Activated CD4-positive, alpha-beta T cell treated with anti-CD3 and anti-CD28 coated beads for 4 hours (primary cell): Measurements from ENCODE around the gene SLC7A5.
"Not testable (repeated sequence)": the region's sequence is repeated elsewhere in the genome, so short reads cannot be mapped to it uniquely, and the experiment has no call there.

Experiments
- DNase-seq, 2 donors: peaks; one replicate each; pipeline ENCODE4 v3.0.0-alpha.2; 2020

SLC7A5 gene

DNA sequence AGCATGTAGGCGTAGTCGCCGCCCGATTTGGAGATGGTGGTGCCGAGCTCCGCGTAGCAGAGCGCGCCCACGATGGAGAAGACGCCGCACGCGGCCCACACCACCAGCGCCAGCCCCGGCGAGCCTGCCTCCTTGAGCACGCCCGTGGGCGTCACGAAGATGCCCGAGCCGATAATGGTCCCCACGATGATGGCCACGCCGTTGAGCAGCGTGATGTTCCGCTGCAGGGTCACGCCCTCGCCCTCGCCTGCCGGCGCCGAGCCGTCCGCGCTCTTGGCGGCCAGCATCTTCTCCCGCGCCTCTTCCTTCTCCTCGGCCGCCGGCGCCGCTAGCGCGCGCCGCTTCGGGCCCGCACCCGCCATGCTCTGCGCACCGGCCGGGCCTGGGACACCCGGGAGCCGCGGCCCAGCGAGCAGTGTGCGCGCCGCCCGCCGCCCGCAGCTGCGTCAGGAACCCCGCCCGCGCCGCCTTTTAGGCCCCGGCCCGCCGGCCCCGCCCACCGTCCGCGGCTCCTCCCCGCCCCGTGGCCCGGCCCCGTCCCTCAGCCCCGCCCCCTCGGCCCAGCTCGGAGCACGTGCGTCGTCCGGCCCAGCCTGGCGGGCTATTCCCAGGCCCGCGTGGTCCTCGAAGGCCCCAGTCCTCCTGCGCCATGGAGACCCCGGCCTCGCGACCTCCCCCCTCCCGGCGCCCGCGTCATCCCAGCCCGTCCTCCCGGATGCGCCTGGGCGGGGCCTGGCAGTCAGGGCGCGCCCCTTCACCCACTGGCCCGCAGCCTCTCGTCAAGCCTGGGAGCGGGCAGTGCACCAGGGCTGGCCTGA lies at the start of gene SLC7A5:
SLC7A5 (minus strand) TSS at position 447 of the 818 bp plus-strand sequence; CDS start at position 362, 85 bp downstream.
- DNase-seq: peak; percentile 90 to 93

DNA sequence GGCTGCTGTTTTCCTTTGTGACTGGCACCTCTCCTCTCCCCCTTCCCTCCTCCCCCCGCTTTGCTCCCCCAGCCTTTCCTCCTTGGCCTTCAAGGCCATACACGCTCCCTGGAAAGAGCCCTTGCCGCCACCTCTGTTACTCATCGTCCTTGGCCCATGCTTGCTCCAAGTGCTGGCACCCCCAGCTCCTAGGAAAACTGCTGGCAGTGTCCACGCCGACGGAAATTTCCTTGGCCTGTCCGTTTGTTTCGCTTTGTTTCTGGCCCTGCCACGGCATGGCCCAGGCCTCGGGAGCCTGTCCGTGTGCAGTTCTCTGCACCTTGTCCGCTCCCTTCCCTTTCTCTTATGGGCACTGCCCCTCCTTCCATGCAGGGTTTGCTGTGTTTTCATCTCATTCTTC lies 49.0 kb upstream of the SLC7A5 start:
- no peak for DNase-seq

DNA sequence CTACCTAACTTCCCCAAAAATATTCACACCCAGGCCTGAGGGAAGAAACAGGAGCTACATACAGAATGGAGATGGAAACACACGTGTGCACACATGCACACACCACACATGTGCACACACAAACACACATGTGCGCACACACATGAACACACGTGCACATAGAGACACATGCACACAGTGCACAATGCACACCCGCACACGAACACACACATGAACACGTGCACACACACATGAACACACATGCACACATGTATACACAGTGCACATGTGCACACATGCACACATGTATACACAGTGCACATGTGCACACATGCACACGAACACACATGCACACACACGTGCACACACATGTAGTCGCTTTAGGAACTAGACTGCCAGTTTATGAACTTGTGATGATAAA lies 48.2 kb upstream of the SLC7A5 start:
- no peak for DNase-seq

DNA sequence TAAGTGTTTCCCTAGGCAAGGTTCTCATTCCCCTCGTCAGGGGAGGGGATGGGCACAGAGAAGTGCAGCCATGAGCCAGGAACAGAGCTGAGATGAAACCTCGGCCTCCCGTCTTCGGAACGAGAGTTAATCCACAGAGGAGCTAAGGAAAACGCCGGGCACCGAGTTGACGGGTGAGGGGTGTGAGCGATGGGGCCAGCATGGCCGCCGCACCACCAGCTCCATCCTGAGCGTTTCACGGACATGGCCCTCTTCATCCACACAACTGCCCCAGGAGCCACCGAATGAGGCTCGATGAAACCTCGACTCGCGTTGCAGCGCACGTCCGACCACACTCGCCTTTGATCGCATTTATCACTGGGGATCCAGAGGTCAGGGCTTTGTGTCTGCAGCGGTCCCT lies 45.5 kb upstream of the SLC7A5 start:
- DNase-seq: no peak

DNA sequence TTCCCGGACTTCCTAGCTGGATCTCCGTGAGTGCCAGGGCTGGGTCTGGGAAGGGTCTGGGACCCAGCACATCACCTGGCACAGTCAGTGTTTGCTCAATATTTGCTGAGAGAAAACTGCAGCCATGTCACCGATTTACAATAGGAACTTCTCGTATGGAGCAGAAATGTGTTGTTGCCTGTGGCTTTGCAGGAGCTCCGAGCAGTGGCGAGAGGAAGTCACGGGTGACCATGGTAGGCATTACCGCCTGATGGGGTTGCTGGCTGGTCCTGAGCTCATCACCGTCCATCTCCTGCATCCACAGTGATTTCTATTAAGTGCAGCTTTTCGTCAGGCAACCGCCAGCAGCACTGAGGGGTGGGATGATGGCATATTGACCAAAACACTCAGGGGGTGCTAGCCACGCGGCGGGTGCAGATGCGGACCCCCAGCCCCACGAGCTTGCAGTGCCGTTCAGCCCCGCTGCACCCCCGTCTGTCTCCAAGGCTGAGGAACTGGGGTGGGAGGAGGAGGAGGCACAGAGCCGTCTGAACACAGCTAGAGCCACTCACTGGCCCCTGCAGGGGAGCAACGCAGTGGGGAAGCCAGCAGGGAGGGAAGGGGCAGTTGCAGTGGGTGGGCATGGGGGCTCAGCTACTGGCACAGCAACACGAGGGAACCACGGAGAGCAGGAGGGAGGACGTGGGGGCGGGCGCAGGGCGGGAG lies 44.9 kb upstream of the SLC7A5 start:
- DNase-seq: not testable (repeated sequence)

DNA sequence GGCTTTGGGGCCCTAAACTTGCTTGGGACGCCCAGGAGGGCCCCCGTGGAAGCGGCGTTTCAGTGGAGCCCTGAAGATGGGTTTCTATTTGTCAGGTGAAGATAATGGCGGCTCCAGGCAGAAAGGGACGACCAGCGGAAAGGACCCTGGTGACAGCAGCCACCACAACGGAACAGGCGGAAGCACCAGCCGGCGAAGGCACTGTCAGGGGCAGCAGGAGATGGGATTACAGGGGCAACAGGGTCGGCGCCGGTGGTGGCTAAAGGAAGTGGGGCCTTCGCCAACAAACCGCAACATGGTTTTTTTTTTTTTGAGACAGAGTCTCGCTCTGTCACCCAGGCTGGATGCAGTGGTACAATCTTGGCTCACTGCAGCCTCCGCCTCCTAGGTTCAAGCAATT lies 43.4 kb upstream of the SLC7A5 start:
- DNase-seq: not testable (repeated sequence)

DNA sequence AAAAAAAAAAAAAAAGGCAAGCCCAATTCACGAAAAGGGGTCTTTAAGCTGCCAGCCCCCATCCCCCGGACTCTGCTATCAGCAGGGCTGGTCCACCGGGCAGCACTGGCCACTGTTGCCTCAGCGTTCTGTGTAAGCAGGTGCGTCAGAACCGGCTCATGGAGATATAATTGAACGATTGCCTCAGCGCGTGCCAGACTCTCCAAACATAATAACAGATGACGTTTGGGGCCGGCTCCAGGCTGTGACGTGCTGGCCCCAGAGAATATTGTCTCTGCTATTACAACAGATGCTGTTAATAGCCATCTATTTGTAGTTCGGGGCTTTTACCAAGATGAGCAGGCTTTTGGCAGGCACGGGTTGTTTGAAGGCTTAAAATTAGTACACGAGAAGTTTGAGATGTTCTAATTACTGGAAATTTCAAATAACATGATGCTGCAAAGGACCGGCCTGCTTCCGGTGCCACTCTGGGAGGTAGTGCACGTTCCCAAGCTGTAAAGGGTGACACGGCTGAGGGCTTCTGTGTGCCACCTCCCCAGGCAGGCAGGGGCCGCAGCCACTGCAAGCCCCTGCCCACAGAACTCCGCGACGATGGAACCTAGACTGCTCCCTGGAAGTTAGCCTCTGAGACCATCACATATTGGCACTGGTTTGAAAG lies 41.9 kb upstream of the SLC7A5 start:
- not testable (repeated sequence) for DNase-seq

DNA sequence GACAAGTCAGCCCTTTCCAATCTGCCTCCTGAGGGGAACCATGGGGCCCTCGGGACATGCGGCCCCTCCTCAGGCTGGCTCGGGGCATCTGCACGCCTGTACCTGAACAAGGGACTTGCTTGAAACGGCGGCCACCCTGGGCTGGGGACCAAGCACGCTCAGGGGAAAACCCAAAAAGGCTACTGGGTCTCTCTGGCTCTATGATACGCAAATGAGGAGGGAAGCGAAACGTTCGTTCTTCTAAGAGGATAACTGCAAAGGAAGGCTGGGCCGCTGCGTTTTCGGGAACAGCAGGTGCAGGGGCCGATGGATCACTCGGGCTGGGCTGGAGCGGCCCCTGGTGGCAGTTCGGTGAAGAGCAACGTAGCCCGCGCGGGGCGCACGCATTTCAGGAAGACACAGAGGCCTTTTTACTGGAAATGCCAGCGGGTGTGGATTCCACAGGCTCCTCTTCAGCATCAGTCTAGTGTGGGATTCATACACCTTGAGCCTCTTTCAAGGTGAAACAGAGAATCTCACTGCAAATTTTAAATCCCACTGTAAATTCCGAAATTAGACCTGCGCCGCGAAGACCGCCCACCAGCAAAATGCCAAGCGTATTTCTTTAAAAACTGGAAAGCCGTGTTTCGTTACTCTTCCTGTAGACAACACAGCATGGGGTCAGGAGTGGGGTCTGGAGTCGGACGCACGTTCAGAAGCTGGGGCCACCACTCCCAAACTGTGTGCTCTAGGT lies 40.1 kb upstream of the SLC7A5 start:
- peak; percentile 82 to 89 for DNase-seq

DNA sequence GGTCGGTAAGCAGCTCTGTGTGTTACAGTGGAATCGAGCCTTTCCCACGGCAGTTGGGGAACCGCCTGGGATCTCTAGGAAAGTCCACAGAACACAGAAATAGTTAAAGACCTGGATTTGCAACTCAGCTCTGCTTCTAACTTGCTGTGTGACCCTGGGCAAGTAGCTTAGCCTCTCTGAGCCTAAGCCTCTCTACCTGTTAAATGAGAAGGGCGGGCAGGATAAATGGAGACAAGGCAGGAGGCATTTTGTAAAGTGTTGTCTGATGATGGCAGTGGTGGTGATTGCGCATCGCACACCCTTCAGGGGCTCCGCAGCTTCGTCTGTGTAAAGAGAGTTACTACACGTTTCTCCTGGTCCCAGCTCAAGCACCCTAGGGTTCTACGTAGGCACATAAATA lies 38.8 kb upstream of the SLC7A5 start:
- not testable (repeated sequence) for DNase-seq

DNA sequence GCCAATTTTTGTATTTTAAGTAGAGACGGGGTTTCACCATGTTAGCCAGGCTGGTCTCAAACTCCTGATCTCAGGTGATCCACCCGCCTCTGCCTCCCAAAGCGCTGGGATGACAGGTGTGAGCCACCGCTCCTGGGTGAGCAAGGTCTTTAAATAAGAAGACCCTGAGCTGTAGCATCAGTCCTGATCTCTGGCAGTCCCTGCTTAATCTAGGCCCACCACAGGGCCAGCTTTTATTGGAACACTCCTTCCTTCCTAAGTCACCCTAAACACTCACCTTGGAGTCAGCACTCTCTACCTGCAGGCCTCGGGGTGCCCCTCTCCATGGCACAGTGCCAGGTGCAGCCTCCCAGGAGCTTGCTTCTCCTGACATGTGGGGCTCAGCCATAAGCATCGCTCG lies 36.2 kb upstream of the SLC7A5 start:
- DNase-seq: not testable (repeated sequence)

DNA sequence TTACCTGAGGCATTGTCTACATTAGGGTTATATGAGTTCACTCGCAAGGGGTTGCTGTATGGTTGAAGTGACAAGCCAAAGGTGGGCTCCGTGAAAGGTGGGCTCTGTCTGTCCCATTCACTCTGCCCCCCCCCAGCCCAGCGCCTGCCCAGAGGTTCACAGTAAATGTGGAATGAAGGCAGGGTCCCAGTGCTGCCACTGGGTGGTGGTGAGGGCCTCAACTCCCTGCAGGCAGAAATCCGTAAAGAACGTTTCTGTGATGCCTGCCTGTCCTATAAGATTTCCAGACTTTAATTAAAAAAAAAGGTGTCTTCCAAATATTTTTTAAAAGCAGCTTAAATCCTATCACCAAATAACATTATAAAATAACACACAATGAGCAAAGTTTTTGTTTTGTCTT lies 35.7 kb upstream of the SLC7A5 start:
- DNase-seq: not testable (repeated sequence)

DNA sequence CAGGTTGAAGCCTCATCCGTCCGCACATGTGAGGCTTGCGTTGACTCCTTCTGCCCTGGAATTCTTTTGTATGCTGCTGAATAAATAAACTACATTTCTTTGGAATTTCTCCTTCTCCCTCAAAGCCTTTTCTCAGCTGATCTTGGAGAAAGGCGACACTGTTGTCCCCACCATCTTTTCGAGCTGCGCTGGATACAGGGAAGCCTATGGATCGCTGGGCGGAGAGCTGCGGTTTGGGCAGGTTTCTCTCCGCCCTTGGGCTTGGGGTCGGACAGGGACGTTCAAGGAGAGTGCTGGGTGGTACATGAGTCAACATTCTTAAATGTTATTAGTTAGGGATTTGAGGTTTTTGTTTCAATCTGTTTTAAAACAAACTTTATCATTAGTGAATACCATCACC lies 31.2 kb upstream of the SLC7A5 start:
- DNase-seq: not testable (repeated sequence)

DNA sequence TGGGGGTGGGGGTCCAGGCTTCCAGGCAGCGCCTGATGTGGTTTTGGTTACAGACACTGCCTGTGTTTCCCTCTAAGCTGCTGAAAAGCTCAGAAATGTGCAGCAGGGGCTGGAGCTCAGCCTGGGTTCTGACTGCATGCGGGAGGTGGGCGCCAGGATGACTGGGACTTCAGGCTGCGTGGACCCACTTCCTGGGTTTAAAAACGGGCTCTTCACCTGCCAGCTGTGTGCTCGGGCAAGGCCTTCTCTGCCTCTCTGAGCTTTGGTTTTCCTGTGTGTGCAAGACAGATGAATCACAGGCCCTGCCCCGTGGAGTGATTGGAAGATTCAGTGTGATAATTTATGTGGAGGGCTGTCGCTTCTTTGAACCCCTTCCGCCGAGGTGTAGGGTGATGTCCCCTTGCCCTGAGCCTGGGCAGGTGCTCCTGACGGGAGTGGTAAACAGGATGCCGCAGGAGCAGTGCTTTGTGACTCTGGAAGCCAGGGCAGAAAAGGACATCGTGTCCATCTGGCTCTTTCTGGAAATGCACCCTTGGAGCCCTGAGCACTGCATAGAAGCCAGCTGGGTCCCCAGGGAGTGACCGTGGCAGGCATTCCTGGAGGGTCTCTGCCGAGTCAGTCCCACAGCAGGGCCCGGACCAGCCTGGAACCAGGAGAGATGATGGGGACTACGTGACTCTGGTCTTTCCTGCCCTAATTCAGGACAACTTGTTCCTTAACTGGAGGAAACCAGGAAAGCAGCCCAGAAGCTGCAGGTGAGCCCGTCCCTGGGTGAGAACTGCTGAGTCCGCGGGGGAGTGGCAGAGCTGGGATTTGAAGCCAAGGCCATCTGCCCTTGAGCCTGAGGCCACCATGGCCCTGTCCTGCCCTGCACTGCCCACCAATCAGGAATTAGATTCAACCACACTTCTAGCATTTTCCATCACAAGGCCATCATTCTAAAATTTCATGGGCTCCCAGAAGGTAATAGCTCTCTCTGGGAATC lies 28.5 kb upstream of the SLC7A5 start:
- DNase-seq: peak; percentile 60 to 63

DNA sequence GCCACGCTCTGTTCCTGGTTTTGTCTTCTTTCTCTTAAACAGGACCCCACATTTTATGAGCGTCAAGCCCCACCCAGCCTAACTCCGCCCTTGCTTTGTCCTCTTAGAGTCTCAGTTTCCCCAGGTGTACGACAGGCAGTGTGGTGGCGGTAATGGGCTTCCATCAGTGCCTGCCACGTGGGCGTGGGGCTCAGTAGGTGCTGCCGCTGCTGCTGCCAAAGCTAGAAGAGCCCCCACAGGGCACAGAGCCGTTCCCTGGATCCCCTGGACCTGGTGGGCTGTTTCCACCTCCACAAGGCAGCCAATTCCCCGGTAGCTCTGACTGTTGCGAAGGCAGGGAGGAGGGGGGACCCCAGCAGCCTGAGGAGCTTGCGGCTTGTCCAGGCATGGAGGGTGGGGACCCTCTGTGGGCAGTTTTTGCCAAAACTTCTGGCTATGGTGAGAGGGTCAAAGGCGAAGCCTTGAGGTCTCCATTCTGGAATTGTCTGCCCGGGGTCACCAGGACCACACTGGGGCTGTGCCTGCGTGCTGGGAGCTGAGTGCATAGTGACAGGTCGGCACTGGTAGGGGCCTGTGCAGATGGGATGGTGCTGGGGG lies 27.7 kb upstream of the SLC7A5 start:
- not testable (repeated sequence) for DNase-seq

DNA sequence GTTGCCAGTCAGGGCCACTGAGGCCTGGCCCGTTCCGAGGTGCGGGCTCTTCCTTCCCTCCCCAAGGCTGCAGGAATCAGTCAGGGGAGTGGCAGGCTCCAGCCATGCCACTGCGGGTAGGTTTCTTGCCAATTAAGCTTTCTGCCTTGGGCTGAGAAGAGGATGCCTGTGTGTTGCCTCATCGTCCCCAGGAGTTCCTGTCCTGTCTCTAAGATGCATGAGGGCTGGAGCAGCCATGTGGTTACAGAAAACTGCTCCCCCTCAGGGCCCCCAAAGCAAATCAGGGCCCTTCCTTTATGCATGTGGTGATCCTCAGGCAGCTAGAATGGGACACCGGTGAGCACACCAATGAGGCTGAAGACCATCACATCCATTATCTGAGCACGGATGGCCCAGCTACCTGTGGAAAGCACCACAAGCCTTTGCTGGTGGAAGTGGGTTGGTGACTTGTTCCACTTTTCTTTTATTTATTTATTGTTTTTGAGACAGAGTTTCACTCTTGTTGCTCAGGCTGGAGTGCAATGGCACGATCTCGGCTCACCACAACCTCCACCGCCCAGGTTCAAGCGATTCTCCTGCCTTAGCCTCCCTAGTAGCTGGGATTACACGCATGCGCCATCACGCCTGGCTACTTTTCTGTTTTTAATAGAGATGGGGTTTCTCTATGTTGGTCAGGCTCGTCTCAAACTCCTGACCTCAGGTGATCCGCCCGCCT lies 27.0 kb upstream of the SLC7A5 start:
- peak in 1 of 2 donors; percentile 18 for DNase-seq

DNA sequence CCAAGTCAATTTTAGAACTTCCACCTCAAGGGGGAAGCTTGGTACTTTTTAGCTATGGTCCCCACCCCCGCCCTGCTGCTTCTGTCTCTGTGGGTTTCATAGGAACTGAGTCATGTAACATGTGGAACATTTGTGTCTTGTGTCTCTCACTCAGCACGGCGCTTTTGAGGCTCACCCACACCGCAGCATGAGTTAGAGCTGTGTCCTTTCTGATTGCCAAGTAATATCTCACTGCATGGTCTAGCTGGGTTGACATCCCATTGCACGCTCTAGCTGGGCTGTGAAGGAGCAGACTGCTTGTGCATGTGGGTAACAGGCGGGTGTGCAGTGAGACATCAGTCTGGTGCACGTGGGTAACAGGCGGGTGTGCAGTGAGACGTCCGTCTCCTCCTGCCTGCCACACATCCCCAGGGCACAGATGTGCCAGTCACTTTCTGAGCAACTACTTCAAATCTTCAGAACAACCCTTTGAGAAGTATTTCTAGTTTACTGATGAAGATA lies 26.4 kb upstream of the SLC7A5 start:
- DNase-seq: peak; percentile 80 to 86

DNA sequence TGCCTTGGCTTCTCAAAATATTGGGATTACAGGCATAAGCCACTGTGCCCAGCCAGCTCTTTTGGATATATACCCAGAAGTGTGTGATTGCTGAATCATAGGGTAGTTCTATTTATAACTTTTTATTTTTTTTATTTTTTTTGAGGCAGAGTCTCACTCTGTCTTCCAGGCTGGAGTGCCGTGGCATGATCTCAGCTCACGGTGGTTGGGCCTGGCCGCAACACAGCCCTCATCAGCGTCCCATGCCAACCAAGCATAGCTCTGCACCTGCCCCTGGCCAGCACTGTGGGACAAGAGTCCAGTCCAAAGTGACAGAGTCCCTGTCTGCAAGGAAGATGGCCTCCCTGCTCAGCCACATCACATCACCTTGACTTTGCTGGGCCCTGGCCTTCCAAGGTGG lies 24.7 kb upstream of the SLC7A5 start:
- DNase-seq: not testable (repeated sequence)

DNA sequence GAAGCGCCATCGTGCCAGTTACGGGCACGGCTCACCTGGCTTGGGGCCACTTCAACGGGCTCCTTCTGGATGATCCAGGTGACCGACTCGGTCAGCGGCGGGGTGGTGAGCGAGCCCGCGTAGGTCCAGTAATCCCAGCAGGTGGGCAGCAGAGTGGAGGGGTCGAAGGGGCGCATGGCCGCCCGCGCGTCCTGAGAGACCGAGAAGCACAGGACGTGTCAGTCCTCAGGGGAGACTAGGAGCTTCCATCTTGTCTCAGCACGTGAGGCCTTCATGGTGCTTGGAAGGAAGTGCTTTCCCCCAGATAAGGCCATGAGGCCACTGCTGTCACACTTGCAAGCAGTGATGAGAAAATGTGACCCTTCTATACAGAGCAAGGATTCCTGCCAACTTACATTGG lies 22.5 kb upstream of the SLC7A5 start:
- no peak for DNase-seq

DNA sequence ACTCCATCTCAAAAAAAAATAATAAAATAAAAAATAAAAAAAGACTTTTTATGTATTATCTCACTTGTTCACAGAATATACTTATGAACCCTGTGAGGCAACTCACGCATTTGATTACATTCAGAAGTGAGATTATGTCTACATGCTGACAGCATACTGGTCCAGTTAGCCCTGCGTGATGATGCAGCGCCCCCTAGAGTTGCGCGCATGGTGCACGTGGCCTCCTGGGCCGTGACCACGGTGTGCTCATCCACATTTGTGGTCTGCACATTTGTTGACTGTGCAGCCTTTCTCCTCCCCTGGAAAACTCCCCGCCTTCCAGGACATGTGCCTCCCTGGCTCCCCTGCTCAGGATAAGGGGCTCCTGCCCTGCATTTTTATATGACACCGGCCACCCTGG lies 20.5 kb upstream of the SLC7A5 start:
- DNase-seq: peak in 1 of 2 donors; percentile 38

DNA sequence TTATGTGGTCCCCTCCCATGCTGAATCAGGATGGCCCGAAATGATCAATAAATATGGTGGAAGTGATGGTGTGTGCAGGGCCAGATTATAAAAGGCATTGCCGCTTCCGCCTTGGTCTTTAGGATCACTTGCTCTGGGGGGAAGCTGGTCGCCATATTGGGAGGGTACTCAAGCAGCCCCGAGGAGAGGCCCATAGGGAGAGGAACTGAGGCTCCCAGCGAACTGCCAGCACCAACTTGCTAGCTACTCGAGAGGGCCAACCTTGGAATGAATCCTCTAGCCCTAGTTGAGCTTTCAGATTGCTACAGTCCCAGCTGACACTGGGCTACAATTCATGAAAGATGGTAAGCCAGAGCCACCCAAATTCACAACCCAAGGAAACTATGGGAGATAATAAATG lies 19.0 kb upstream of the SLC7A5 start:
- DNase-seq: not testable (repeated sequence)
